IMR-90 (cell line): Measurements from ENCODE around the gene TSPAN17. TPM values are rescaled to one million over a fixed set of nuclear protein-coding genes. Genes with fewer than 3 reads are reported as not detected.
A peak's percentile ranks its signal among the peaks of the same experiment; 100 is the strongest.

Source experiments
- ATAC-seq: fragments of 200-7000 bp; cut with Tn5 transposase; 2 replicates; pipeline ENCODE4 v1.9.1; 2020; ENCODE audit warnings: low read depth, mild to moderate bottlenecking, moderate library complexity
- BruUV-seq: library from RNA; stranded (reverse); fragments of 400-500 nt; replicated peaks from 2 replicates; lab custom pipeline; 2021; lab: Mats Ljungman, UMichigan
- CTCF ChIA-PET: fragments of 300-600 bp; formaldehyde crosslinking; extraction: SDS; loops from one replicate; lab custom pipeline; 2021; ENCODE audit warnings: antibody characterized with exemption; lab: Yijun Ruan, JAX
- POLR2A ChIA-PET: fragments of 300-600 bp; sonication (Branson Sonifier 250); formaldehyde crosslinking; loops from one replicate; lab custom pipeline; 2022; ENCODE audit warnings: antibody characterized with exemption; ENCODE audit not compliant: unreplicated experiment; lab: Charles Lee
- DNase-seq: peaks from one replicate; pipeline ENCODE4 v3.0.0; 2013
- H2AFZ ChIP-seq: replicated peaks from 2 replicates; pipeline ENCODE3; 2013; ENCODE audit warnings: low read length, mild to moderate bottlenecking; ENCODE audit not compliant: poor library complexity
- H2AK5ac ChIP-seq: 2 replicates; pipeline ENCODE4 v1.6.1; 2013; ENCODE audit warnings: low read depth, low read length, inconsistent platforms
- H2AK9ac ChIP-seq: replicated peaks from 2 replicates; pipeline ENCODE3; 2013; ENCODE audit warnings: mild to moderate bottlenecking, low read depth, low read length, moderate library complexity; ENCODE audit not compliant: poor library complexity
- H2BK120ac ChIP-seq: 2 replicates; pipeline ENCODE4 v1.6.1; 2013; ENCODE audit warnings: low read depth, low read length, inconsistent platforms
- H2BK15ac ChIP-seq: 3 replicates; pipeline ENCODE4 v1.6.1; 2013; ENCODE audit warnings: low read depth, low read length, inconsistent platforms
- H2BK20ac ChIP-seq: 2 replicates; pipeline ENCODE4 v1.6.1; 2013; ENCODE audit warnings: low read depth, mild to moderate bottlenecking, inconsistent platforms, low read length, moderate library complexity
- H2BK5ac ChIP-seq: 2 replicates; pipeline ENCODE4 v1.6.1; 2013; ENCODE audit warnings: mild to moderate bottlenecking, low read depth, low read length, inconsistent platforms; ENCODE audit not compliant: poor library complexity, severe bottlenecking
- H3K14ac ChIP-seq: replicated peaks from 2 replicates; pipeline ENCODE4 v1.6.1; 2013; ENCODE audit warnings: low read depth, low read length, inconsistent platforms
- H3K18ac ChIP-seq: 2 replicates; pipeline ENCODE4 v1.6.1; 2013; ENCODE audit warnings: low read depth, low read length, control low read depth
- H3K23ac ChIP-seq: 2 replicates; pipeline ENCODE4 v1.6.1; 2013; ENCODE audit warnings: low read depth, low read length, inconsistent platforms
- H3K27ac ChIP-seq: 2 replicates; pipeline ENCODE4 v1.5.1; 2013; ENCODE audit warnings: mild to moderate bottlenecking, control low read depth, low read length; ENCODE audit not compliant: insufficient read depth
- H3K27me3 ChIP-seq: 2 replicates; pipeline ENCODE4 v1.6.1; 2013; ENCODE audit warnings: low read length; ENCODE audit not compliant: control insufficient read depth, insufficient read depth
- H3K36me3 ChIP-seq: 2 replicates; pipeline ENCODE4 v1.6.1; 2013; ENCODE audit warnings: low read length, mixed read lengths; ENCODE audit not compliant: control insufficient read depth, insufficient read depth
- H3K4ac ChIP-seq: 2 replicates; pipeline ENCODE4 v1.6.1; 2013; ENCODE audit warnings: low read depth, low read length, inconsistent platforms
- H3K4me1 ChIP-seq: 2 replicates; pipeline ENCODE4 v1.6.1; 2013; ENCODE audit warnings: low read length, mixed read lengths; ENCODE audit not compliant: control insufficient read depth, insufficient read depth
- H3K4me2 ChIP-seq: 2 replicates; pipeline ENCODE4 v1.6.1; 2013; ENCODE audit warnings: low read depth, mild to moderate bottlenecking, control low read depth, low read length, moderate library complexity
- H3K4me3 ChIP-seq: 2 replicates; pipeline ENCODE4 v1.5.1; 2013; ENCODE audit warnings: low read depth, mild to moderate bottlenecking, control low read depth, low read length, moderate library complexity; ENCODE audit not compliant: insufficient read depth
- H3K56ac ChIP-seq: 2 replicates; pipeline ENCODE4 v1.6.1; 2013; ENCODE audit warnings: low read length, inconsistent platforms; ENCODE audit not compliant: insufficient read depth; ENCODE audit errors: extremely low read depth
- H3K79me1 ChIP-seq, 2 experiments: 2 replicates each; pipeline ENCODE4 v1.6.1; 2013; ENCODE audit warnings: low read length in 2 of 2, inconsistent platforms in 1 of 2, low read depth in 1 of 2
- H3K9ac ChIP-seq: 2 replicates; pipeline ENCODE4 v1.6.1; 2013; ENCODE audit warnings: low read depth, low read length, control low read depth
- H3K9me1 ChIP-seq: 2 replicates; pipeline ENCODE4 v1.6.1; 2013; ENCODE audit warnings: low read length, inconsistent platforms; ENCODE audit not compliant: insufficient read depth
- H3K9me3 ChIP-seq: 2 replicates; pipeline ENCODE4 v1.6.1; 2013; ENCODE audit warnings: low read length; ENCODE audit not compliant: control insufficient read depth, insufficient read depth
- H4K20me1 ChIP-seq: 2 replicates; pipeline ENCODE4 v1.6.1; 2013; ENCODE audit warnings: low read length, inconsistent platforms; ENCODE audit not compliant: insufficient read depth
- H4K5ac ChIP-seq: 2 replicates; pipeline ENCODE4 v1.6.1; 2013; ENCODE audit warnings: mild to moderate bottlenecking, low read depth, low read length, control low read depth
- H4K8ac ChIP-seq, 2 experiments: 2 replicates each; pipeline ENCODE4 v1.6.1; 2013; ENCODE audit warnings: low read depth in 2 of 2, low read length in 2 of 2, control low read depth in 1 of 2, inconsistent platforms in 1 of 2
- H4K91ac ChIP-seq: 2 replicates; pipeline ENCODE4 v1.6.1; 2013; ENCODE audit warnings: low read depth, low read length, inconsistent platforms; ENCODE audit not compliant: insufficient read depth
- CEBPB ChIP-seq: IDR thresholded peaks from 2 replicates; pipeline ENCODE4 v1.6.1; 2012; ENCODE audit warnings: low read depth, low read length, improper control_type of control experiment
- MXI1 ChIP-seq: IDR thresholded peaks from 2 replicates; pipeline ENCODE4 v1.6.1; 2012; ENCODE audit warnings: low read depth, mild to moderate bottlenecking, low read length, moderate library complexity, borderline replicate concordance
- POLR2A ChIP-seq: IDR thresholded peaks from 2 replicates; pipeline ENCODE4 v1.6.1; 2012; ENCODE audit warnings: mild to moderate bottlenecking, low read depth, low read length
- WGBS, 2 experiments: methylation state at CpG; one replicate each; pipeline versions ENCODE4 v1.1.5 to v1.1.7; 2013; ENCODE audit warnings: missing lambda C conversion rate in 2 of 2; ENCODE audit not compliant: insufficient read length in 1 of 2; ENCODE audit errors: extremely low coverage in 2 of 2; 5-methylcytosine and 5-hydroxymethylcytosine counted together
- dilution Hi-C: fragments of 300-500 bp; cut with HindIII; formaldehyde crosslinking; loops from one replicate; pipeline ENCODE4 v1.14.3; 2018; ENCODE audit warnings: low sequenced_read_pairs; ENCODE audit not compliant: unreplicated experiment
- in situ Hi-C: fragments of 300-500 bp; cut with MboI; formaldehyde crosslinking; loops from 3 replicates; pipeline ENCODE4 v1.14.3; 2019; ENCODE audit warnings: low sequenced_read_pairs, inconsistent platforms, mixed read lengths
- intact Hi-C: fragments of 100-400 bp; cut with micrococcal nuclease; formaldehyde crosslinking; loops from 2 replicates; pipeline ENCODE4 v1.10.0; 2022
- polyA plus RNA-seq, 3 experiments: library from polyadenylated mRNA; depleted of rRNA; stranded (reverse); fragments of >200 nt; gene quantifications; 2 replicates each; pipeline ENCODE4 v1.2.3, GENCODE V29; 2012; ENCODE audit warnings: low replicate concordance in 1 of 3
- total RNA-seq: library from RNA; depleted of rRNA; stranded (reverse); fragments of >200 nt; gene quantifications from 2 replicates; pipeline ENCODE4 v1.2.3, GENCODE V29; 2012

Gene TSPAN17
- total and polyA plus RNA-seq, 2 of the 4 experiments (the other 2 are of a cell fraction), result 34.2 to 41.6 TPM

- TF ChIP-seq MXI1, result no peak
- TF ChIP-seq CEBPB, result peak; percentile 37; the same call in 1 of the 2 replicates
Observed at GRCh38 chr5:176614805-176615478, 32.3 kb upstream of the TSPAN17 start (continued).

DNA sequence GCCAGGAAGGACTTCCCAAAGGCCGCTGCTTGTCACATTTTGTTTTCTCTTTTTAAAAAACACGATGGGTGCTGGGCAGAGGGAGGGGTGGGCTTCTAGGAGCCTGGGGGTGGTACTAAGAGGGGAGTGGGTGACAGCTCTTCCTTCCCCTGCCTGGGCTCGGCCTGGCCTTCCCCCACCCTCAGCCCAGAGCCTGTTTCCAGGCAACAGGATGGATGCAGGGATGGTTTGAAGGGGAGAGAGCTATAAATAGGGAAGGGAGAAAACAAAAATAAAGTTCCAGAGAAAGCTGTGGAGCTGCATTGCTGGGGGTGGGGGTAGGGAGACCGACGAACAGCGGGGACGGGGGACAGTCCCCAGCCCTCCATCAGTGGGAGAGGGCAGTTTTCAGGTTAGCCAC lies 30.8 kb upstream of the TSPAN17 start:
- H2AK5ac ChIP-seq, result no peak overlapping the region
- in situ Hi-C loops, result no loop called here
- H3K56ac ChIP-seq, result no peak overlapping the region
- H3K36me3 ChIP-seq, result no peaks in the 10 kb centered on the region
- CTCF ChIA-PET, result no interaction called here
- 0 out of 2 replicates have a peak overlapping the region, but pooled peaks have one; percentile 72 for H2BK20ac ChIP-seq
- POLR2A ChIA-PET, result no interaction called here
- no peak overlapping the region for H2BK15ac ChIP-seq
- TF ChIP-seq POLR2A, result no peak
- H4K8ac ChIP-seq, result peak overlapping the region in 1 of 2 experiments; percentile 14; a peak in 1 of 4 replicates
- DNase-seq (no peak), ATAC-seq (no peak)
- H2AFZ ChIP-seq, result no peak overlapping the region
- H2BK120ac ChIP-seq, result peak overlapping the region; percentile 53
- dilution Hi-C loops, result no loop called here
- peaks cover 32% of the 10 kb centered on the region for H3K4me1 ChIP-seq
- no peak overlapping the region for H4K5ac ChIP-seq
- BruUV-seq, result no TSS peak
- peaks cover 24% of the 10 kb centered on the region for H3K9me1 ChIP-seq
- intact Hi-C loops, result loop anchor here (5.0 kb wide), 1 partner anchor 199 kb away; the partner anchor contains the start of gene CLTB
- H3K9me3 ChIP-seq, result no peaks in the 10 kb centered on the region
- peak overlapping the region; percentile 36 for H3K4ac ChIP-seq
- no peak overlapping the region for H2BK5ac ChIP-seq
- no peak overlapping the region for H3K4me3 ChIP-seq
- WGBS, 2 experiments, result no CpG with 5 or more reads among the region's 7 CpGs
- no peak overlapping the region for H3K23ac ChIP-seq
- H3K27ac ChIP-seq, result no peak overlapping the region
- H3K4me2 ChIP-seq, result no peak overlapping the region
- no peaks in the 10 kb centered on the region; the same call in 1 of the 2 replicates for H4K20me1 ChIP-seq
- H4K91ac ChIP-seq, result 0 out of 2 replicates have a peak overlapping the region, but pooled peaks have one; percentile 38
- H3K18ac ChIP-seq, result no peak overlapping the region
- no peak overlapping the region for H3K9ac ChIP-seq
- H3K27me3 ChIP-seq, result peaks cover 21% of the 10 kb centered on the region
- peaks cover 0 to 4% of the 10 kb centered on the region in 2 experiments; a peak in 1 of 4 replicates for H3K79me1 ChIP-seq
- H2AK9ac ChIP-seq, result peak overlapping the region; percentile 9
- no peak overlapping the region for H3K14ac ChIP-seq
